HG02840 (cell line): ENCODE measurements around the gene PKN3.

Experiments
- ATAC-seq: cut with Tn5 transposase; IDR thresholded peaks from one replicate; pipeline ENCODE4 v1.9.1; 2021; ENCODE audit warnings: mild to moderate bottlenecking, moderate library complexity, moderate number of reproducible peaks; ENCODE audit not compliant: unreplicated experiment, low FRiP score

Gene PKN3

DNA sequence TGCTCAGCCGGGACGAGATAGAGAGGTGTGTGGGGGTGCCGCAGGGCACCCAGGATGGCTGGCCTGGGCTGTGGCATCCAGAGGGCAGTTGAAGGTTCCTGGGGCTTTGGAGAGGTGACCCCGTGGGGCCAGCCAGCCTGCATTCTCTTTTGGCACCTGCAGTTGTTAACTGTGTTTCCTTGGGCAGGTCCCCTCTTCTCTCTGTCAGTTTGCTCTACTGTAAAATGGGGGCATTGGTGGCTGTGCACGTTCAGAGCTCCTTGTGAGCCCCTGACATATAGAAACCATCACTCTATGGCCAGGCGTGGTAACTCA is 13.1 kb downstream of the PKN3 start:
- no peak for ATAC-seq

DNA sequence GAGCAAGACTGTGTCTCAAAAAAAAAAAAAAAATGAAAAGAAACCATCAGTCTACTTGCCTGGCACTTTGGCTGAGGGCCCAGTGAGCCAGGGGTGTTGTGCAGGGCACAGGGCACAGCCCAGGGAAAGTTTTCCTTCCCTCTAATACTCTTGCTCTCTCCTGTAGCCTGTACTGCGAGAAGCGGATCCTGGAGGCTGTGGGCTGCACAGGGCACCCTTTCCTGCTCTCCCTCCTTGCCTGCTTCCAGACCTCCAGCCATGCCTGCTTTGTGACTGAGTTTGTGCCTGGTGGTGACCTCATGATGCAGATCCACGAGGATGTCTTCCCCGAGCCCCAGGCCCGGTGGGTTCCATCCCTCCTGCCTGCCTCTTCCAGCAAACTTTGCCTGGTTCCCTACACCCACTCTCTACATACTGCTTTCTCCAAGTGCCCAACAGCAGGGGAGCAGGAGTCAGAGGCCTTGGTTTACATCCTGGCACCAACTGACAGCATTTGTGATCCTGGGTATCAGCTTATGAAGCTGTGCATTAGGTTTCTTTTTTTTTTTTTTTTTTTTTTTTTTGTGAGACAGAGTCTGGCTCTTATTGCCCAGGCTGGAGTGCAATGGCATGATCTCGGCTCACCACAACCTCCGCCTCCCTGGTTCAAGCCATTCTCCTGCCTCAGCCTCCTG is 14.4 kb downstream of the PKN3 start:
- no peak for ATAC-seq

DNA sequence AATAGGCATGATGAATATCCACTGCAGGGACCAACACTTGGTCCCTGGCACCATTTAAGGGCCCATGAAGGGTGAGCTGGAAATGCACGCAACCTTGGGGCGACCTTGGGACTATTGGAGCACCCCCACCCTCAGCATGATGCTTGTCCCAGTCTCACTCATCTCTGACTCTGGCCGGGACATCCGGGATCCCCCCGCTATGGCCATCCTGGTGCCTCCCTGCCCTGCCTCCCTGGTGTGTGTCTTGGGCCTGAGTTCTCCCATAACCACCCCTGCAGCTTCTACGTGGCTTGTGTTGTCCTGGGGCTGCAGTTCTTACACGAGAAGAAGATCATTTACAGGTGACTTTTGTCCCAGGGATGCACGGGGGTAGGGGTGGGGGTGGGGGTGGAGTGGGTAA is 15.7 kb downstream of the PKN3 start:
- no peak for ATAC-seq

DNA sequence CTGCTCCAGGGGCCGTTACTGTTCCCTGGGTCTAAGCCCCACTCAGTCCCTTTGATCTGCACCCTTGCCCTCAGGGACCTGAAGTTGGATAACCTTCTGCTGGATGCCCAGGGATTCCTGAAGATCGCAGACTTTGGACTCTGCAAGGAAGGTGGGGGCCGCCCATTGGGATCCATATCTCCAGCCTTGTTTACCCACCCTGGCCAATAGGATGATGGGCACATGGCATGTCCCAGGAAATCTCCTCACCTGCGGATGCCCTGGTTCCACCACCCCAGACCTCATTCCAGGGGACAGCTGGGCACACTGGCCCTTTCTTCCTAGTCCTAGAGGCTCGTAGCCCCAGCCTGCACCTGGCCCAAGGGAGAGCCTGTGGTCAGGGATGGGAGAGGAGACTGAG is 16.2 kb downstream of the PKN3 start:
- ATAC-seq: no peak

DNA sequence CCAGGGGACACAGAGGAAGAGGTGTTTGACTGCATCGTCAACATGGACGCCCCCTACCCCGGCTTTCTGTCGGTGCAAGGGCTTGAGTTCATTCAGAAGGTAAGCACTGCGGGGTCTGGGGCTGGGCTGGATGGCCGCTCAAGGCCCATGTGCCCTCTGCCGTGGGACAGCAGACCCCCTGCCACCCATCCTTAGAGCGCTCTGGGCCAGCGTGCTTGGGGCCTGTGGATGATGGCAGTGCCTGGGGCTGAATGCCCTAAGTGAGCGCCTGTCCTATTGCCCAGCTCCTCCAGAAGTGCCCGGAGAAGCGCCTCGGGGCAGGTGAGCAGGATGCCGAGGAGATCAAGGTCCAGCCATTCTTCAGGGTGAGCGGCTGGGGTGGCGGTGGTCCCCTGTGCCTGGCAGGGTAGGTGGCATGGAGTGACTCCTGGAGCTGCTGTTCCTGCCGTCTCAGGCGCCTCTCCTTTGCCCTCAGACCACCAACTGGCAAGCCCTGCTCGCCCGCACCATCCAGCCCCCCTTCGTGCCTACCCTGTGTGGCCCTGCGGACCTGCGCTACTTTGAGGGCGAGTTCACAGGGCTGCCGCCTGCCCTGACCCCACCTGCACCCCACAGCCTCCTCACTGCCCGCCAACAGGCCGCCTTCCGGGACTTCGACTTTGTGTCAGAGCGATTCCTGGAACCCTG is 17.8 kb downstream of the PKN3 start:
- no peak for ATAC-seq

DNA sequence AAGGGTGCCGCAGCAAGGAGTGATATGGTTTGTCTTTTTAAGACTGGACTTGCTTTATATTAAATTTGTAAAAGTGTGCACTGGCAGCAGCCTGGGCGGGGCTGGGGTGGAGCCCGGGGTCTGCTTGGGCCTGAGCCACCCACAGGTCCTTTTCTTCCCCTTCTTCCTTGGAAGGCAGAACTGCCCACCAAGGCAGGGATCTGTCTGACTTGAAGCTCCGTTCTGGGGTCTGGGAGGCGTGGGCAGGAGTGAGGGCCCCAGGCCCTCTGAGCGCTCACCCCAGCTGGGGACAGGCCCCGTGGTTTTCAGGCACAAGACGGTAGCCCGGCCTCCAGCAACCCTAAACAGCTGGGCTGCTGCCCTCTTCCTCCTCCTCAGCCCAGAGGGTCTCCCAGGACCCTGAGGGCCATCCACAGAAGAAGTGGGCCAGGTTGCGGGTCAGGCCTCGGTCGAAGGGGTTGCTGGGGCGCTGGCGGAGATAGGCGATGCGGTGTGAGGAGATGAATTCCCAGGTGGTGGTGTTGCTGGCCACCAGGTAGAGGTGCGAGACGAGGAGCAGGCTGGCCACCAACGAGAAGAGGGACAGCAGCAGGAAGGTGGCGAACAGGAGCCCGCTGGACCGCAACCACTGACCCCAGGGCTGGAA is 18.7 kb downstream of the PKN3 start:
- ATAC-seq: no peak

DNA sequence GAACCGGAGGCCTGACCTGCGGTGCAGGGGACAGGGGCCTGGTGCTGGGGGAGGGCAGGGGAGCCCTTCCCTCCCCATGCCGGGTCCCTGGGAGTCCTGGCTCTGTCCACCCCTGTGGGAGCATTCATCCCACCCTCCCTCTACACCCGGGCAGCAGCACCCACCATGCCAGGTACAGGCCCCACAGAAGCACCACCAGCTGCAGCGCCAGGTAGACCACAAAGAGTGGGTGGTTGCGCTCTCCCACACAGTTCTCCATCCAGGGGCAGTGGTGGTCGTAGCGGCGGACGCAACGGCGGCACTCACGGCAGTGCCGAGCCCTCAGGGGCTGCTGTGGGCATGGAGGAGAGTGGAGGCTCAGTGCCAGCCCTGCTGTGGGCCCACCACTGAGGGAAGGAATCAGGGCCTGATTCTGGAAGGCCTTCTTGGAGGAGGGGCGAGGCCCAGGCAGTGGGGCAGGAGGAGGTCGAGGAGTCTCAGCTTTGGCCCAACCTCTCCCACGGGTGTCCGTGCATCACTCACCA is 19.2 kb downstream of the PKN3 start:
- no peak for ATAC-seq

DNA sequence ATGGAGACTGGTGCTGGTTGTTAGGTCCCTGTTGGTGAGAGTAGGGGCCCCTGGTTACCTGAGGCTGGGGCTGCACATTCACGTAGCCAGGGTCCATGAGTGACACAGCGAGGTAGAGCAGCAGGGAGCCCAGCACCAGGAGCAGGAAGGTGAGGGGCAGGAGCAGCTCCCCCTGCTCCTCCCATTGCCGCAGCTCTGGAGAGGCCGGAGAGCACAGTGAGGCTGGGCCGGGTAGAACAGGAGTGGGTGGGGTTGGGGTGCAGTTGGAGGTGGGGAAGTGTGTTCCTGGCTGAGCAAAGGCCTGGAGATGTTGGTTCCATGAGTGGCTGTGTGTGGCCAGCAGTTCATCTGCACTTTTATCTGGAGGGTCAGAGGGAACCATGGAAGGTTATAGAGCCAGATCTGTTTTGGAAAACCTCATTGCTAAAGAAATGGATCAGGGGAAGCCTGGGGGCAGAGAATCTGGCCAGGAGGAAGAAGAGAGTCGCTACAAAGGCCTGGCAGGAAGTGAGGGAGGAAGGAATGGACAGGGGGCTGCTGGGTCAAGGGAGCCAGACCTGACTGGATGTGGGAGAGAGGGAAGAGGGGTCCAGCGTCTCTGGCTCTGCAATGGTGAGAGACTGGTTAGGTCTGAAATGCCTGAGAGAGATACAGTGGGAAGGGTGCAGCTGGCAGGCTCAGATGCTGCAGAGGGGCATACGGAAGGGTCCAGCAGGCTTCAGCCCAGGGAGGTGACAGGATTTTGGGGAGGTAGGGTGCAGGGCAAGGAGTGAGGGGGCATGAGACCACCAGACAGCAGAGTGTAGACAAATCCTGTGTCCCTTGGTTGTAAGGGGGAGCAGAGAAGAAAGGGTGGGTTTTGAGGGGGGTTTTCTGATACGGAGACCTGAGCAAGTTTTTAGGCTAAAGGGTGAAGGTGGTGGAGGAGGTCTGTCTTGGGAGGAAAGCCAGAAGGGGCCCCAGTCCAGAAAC is 20.4 kb downstream of the PKN3 start:
- ATAC-seq: no peak

DNA sequence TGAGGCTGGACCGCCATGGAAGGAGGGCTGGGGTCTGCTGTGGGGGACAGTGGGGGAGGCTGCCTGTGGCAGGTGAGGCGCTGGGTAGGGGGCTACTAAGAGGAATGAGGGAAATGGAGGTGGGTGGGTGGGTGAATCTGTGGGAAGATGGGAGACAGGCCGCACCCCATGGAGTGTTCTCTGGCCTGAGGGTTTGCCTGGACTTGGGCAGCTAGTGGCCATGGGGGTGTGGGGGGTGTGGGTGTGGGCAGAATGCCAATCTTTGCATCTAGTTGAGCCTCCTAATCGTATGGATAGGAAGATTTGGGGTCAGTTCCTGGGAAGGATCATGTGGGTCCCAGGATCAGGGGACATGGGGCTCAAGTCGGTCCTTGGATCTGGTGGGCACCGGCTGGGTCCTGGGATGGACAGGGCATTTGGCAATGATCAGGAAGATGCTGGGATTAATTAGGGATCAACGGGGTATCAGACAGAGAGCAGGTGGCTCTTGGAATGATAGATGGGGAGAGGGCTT is 21.1 kb downstream of the PKN3 start:
- no peak for ATAC-seq

DNA sequence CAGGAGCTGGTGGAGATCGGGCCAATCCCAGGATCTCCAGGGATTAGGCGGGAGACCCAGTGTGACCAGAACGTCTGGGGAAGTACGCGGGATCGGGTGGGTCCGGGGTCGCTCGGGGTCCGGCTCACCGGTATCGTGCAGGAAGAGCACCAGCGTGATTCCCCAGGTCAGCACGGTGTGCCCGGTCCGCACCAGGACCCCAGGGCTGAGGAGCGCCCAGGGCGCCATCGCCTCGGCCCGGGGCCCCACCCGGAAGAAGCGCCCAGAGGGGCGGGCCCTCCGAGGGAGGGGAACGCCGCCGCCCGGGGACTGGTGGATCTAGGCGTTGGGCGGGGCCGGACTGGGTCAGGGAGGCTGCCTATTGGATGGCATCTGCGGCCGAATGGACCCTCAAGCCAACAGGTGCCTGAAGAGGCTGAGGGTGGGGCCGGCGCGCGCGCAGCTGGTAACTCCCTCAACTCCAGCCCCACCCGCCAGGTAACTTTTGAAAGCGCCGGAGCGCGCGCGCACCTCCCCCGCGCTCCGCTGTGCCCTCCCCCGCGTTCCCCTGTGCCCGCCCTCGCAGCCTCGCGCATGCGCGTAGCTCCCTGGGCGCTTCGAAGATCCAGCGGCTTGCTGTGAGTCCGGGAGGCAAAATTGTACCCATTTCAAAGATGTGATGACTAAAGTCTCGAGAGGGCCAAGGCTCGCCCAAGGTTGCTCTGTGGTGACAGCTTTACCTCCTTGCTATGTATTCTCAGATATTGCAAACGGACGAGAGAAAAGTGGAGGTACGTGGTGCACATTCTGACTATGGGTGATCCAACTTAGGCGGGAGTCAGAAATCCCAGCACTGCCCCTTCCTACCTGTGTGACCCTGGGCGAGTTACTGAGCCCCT is 21.8 kb downstream of the PKN3 start, which contains the start of gene ZDHHC12:
ZDHHC12 (minus strand) TSS at position 262 of the 878 bp plus-strand sequence; CDS start at position 228, 34 bp downstream.
- peak; percentile 88 for ATAC-seq

DNA sequence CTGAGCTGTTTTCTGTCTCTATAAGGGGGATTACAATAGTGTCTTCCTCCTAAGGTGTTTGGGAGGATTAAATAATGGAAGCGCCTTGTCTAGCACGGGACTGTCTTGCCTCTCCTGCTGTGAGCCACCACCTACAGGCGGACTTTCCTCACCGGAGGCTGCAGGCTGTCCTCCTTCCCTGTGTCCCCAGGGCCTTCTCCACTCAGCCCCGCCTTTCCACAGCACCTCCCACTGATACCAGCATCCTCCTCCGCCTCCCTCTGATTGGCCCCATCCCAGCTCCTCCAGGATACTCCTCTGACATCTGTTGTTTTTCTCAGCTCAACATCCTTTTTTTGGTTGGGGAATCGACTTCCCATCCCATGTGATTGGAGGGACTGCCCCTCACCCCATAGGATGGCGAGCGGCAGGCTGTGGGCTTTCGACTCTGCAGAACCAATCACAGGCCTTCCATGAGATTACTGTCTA is 22.5 kb downstream of the PKN3 start:
- peak; percentile 4 for ATAC-seq

DNA sequence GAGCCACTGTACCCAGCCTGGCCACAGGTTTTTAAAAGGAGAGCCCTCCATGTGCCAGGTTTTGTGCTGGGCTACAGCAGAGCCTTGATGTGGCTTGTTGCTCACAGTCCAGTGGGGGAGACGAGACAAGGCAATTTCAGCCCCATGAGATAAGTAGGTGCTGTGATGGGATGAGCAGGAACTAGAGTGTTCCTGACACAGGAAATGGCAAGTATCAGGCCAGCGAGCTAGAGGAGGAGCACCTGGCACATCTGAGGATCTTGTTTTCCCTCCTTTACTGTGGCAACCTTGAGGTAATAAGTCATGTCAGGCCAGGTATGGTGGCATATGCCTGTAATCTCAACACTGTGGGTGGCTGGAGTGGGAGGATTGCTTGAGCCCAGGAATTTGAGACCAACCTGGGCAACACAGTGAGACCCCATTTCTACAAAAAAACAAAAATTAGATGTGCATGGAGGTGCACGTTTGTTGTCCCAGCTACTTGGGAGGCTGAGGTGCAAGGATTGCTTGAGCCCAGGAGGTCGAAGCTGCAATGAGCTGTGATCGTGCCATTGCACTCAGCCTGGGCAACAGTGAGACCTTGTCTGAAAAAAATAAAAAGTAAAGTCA is 25.4 kb downstream of the PKN3 start:
- no peak for ATAC-seq

DNA sequence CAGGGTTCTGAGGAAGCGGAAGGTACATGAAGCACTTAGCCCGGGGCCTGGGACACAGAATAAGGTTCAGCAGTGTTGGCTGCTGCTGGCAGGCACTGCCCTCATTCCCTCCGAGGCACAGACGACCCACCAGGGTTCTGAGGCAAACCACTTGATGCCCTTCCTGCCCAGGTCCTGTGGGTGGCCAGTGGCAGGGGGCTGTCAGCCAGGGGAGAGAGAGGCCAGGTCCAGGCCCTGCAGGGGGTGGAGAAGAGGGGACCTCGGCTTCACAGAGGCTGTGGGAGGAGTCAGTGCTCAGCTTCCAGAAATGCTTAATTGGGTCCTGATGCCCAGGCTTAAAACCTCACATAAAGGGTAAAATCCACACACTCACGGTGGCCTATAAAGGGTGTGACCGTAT is 26.0 kb downstream of the PKN3 start:
- no peak for ATAC-seq

DNA sequence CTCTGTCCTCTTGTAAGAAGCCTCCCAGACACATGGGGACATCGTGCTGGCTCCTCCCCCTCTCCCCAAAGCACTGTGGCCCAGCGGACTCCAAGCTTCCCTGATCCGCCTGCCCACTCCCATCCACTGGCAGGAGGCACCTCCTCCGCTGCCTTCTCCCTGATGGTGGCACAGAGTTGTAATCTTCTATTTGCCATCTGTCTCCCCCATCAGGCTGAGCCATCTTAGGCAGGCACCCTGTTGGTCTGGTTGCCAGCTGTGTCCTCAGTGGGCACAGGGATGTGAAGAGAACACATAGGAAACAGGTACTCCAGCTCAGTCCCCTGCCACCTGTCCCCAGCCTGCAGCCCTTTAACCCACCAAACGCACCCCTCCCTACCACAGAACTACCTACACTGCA is 27.0 kb downstream of the PKN3 start:
- ATAC-seq: no peak

DNA sequence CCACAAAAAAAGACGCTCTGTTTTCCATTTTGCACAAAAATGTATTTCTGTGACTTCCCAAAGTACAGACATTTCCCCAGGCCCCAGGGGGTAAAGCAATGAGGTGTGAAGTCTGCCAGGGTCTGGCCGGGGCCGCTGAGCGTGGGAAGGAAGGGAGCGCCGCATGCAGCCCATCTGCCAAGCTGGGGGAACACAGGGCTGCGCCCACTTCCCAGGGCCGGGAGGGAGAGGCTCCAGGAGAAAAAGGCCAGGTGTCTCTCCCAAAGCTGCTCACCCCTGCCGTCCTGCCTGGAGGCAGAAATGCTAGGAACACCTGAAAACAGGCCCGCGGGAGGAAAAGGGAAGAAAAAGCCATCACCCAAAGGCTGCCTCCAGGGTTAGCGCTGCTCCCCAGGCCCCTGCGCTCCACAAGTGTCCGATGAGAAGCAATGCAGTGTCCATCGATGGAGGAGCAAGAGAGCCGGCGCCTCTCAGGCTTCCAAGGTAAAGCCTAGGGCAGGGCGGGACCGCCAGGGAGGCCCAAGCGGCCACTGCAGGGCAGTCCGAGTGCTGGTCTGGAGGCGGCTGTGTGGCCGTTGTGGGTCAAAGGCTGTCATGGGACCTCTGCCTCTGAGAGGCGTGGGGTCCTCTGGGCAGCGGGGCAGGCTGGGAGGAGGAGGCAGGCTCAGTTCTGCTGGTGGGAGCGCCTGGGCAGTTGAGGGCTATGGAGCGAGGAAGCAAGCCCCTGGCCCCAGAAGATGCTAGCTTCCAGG is 27.6 kb downstream of the PKN3 start:
- ATAC-seq: no peak

DNA sequence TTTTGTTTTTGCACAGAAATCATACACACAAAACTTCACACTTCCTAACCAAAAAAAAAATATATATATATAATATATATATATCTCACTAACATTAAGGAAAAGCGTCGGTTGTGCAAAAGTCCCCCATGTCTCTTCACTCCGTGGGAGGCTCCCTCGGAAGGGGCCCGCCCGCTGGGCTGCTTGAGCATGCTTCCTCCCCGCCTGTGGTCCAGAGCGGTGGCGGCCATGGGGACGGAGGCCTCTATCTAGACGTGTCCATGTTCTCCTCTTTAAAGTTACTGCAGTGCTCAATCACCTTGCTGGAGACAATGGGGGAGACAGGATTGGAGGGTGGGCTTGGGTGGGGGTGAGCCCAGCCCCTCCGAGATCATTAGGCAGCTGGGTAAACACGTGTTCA is 28.8 kb downstream of the PKN3 start:
- ATAC-seq: no peak

DNA sequence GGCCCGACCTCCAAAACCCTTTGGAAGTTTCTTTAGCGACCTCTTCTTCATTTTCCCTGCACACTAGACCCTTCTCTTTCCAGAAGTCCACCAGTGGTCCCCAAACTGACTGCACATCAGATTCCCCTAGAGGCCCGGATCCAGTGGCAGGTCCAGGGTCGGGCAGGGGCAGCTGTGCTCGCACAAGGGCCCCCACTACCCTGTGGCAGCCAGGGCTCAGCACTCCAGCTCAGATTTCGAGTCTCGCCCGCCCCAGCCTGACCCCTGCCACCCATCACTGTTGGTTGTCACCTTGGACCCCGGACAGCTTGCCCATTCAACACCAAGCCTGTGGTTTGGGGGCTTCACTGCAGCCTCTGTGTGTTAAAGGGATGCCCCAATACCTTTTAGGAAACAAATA is 29.4 kb downstream of the PKN3 start:
- no peak for ATAC-seq

DNA sequence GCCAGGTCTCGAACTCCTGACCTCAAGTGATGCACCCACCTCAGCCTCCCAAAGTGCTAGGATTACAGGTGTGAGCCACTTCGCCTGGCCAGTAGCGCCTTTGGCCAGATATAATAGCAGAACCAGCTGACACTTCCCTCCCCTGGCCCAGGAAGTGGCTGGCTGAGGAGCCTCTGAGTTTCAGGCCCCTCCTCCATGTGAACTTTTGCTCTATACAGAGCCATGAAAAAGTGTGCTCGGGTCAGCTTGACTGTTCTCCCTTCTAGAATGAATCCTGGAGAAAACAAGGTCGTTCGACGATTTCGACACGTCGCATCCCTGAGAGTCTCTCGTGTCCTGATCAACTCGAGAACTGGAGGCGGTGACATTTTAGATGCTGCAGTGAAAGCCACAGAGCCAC is 30.3 kb downstream of the PKN3 start:
- no peak for ATAC-seq
